Measurements from ENCODE around the gene MYO18A. TPM values are rescaled to one million over a fixed set of nuclear protein-coding genes. Genes with fewer than 3 reads are reported as not detected.

MYO18A gene
- total and polyA plus RNA-seq, 2 experiments from 2014 or later, result 33.8 to 35.6 TPM

GRCh38 chr17:29080965-29081364, 99.2 kb downstream of the MYO18A start:
- no peak for TF ChIP-seq EZH2phosphoT487 (IDR thresholded peaks at IDR 0.05; ENCODE audit: low read depth, severe bottlenecking, unreplicated experiment)
- TF ChIP-seq EZH2 (IDR thresholded peaks at IDR 0.05; ENCODE audit: borderline replicate concordance), result no peak
- no peak for TF ChIP-seq CTCF (IDR thresholded peaks at IDR 0.05; ENCODE audit: poor library complexity)
- no peak overlapping the region for H3K27ac ChIP-seq
- no peaks in the 10 kb centered on the region for H3K9me3 ChIP-seq (ENCODE audit: low read depth)
- no peaks in the 10 kb centered on the region for H4K20me1 ChIP-seq (ENCODE audit: insufficient read depth, poor library complexity, severe bottlenecking)
- no peak overlapping the region for H3K4me2 ChIP-seq
- H3K4me3 ChIP-seq, result no peak overlapping the region
- H3K4me1 ChIP-seq (ENCODE audit: insufficient read depth), result peaks cover 6% of the 10 kb centered on the region
- no peaks in the 10 kb centered on the region for H3K27me3 ChIP-seq
- 92% methylated on average over 14 of the region's 14 CpGs for WGBS (ENCODE audit: low lambda C conversion rate, missing lambda C conversion rate)
- DNase-seq (ENCODE audit: low spot score), result no peak
- no peaks in the 10 kb centered on the region for H3K9me2 ChIP-seq (replicated peaks; ENCODE audit: insufficient read depth)
- no peak overlapping the region for H2AFZ ChIP-seq
- no peaks in the 10 kb centered on the region for H3K36me3 ChIP-seq (replicated peaks; ENCODE audit: insufficient read depth, low read depth)
- no peaks in the 10 kb centered on the region for H3K79me2 ChIP-seq

GRCh38 chr17:29080323-29080722, 99.9 kb downstream of the MYO18A start:
- no peak for TF ChIP-seq EZH2 (IDR thresholded peaks at IDR 0.05; ENCODE audit: borderline replicate concordance)
- no peak for TF ChIP-seq CTCF (IDR thresholded peaks at IDR 0.05; ENCODE audit: poor library complexity)
- TF ChIP-seq EZH2phosphoT487 (IDR thresholded peaks at IDR 0.05; ENCODE audit: low read depth, severe bottlenecking, unreplicated experiment), result no peak
- 96% methylated on average over 31 of the region's 33 CpGs for WGBS (ENCODE audit: low lambda C conversion rate, missing lambda C conversion rate)
- H2AFZ ChIP-seq, result no peak overlapping the region
- no peaks in the 10 kb centered on the region for H3K36me3 ChIP-seq (replicated peaks; ENCODE audit: insufficient read depth, low read depth)
- no peak for DNase-seq (ENCODE audit: low spot score)
- H3K79me2 ChIP-seq, result no peaks in the 10 kb centered on the region
- no peak overlapping the region for H3K27ac ChIP-seq
- peaks cover 6% of the 10 kb centered on the region for H3K4me1 ChIP-seq (ENCODE audit: insufficient read depth)
- no peaks in the 10 kb centered on the region for H3K9me3 ChIP-seq (ENCODE audit: low read depth)
- no peaks in the 10 kb centered on the region for H3K9me2 ChIP-seq (replicated peaks; ENCODE audit: insufficient read depth)
- H3K4me3 ChIP-seq, result no peak overlapping the region
- H4K20me1 ChIP-seq (ENCODE audit: insufficient read depth, poor library complexity, severe bottlenecking), result no peaks in the 10 kb centered on the region
- H3K4me2 ChIP-seq, result no peak overlapping the region
- H3K27me3 ChIP-seq, result no peaks in the 10 kb centered on the region

GRCh38 chr17:29079887-29080286, 100.3 kb downstream of the MYO18A start:
- Histone ChIP-seq H3K9me2 (replicated peaks; ENCODE audit: insufficient read depth) (no peaks in the 10 kb centered on the region), H3K4me3 (no peak overlapping the region), H4K20me1 (ENCODE audit: insufficient read depth, poor library complexity, severe bottlenecking) (no peaks in the 10 kb centered on the region), H3K27me3 (no peaks in the 10 kb centered on the region), H3K9me3 (ENCODE audit: low read depth) (no peaks in the 10 kb centered on the region), H2AFZ (no peak overlapping the region), H3K79me2 (no peaks in the 10 kb centered on the region), H3K27ac (no peak overlapping the region), H3K36me3 (replicated peaks; ENCODE audit: insufficient read depth, low read depth) (no peaks in the 10 kb centered on the region), H3K4me2 (no peak overlapping the region), H3K4me1 (ENCODE audit: insufficient read depth) (peaks cover 6% of the 10 kb centered on the region)
- 94% methylated on average over 33 of the region's 33 CpGs for WGBS (ENCODE audit: low lambda C conversion rate, missing lambda C conversion rate)
- DNase-seq (ENCODE audit: low spot score), result no peak
- no peak for TF ChIP-seq EZH2phosphoT487 (IDR thresholded peaks at IDR 0.05; ENCODE audit: low read depth, severe bottlenecking, unreplicated experiment)

GRCh38 chr17:29079433-29079832, 100.8 kb downstream of the MYO18A start:
- Histone ChIP-seq H3K27ac (no peak overlapping the region), H3K27me3 (no peaks in the 10 kb centered on the region), H3K4me3 (no peak overlapping the region), H4K20me1 (ENCODE audit: insufficient read depth, poor library complexity, severe bottlenecking) (no peaks in the 10 kb centered on the region), H3K4me1 (ENCODE audit: insufficient read depth) (peaks cover 6% of the 10 kb centered on the region), H3K36me3 (replicated peaks; ENCODE audit: insufficient read depth, low read depth) (no peaks in the 10 kb centered on the region), H2AFZ (no peak overlapping the region), H3K4me2 (no peak overlapping the region), H3K9me2 (replicated peaks; ENCODE audit: insufficient read depth) (no peaks in the 10 kb centered on the region), H3K9me3 (ENCODE audit: low read depth) (no peaks in the 10 kb centered on the region), H3K79me2 (no peaks in the 10 kb centered on the region)
- WGBS (ENCODE audit: low lambda C conversion rate, missing lambda C conversion rate), result 97% methylated on average over 15 of the region's 16 CpGs
- no peak for DNase-seq (ENCODE audit: low spot score)
- no peak for TF ChIP-seq EZH2 (IDR thresholded peaks at IDR 0.05; ENCODE audit: borderline replicate concordance)
- no peak for TF ChIP-seq EZH2phosphoT487 (IDR thresholded peaks at IDR 0.05; ENCODE audit: low read depth, severe bottlenecking, unreplicated experiment)
